ENCODE measurements around the gene GOSR1. TPM values are rescaled to one million over a fixed set of nuclear protein-coding genes. Genes with fewer than 3 reads are reported as not detected.

Gene GOSR1
- total and polyA plus RNA-seq, 2 donors (not counting 1 experiment from before 2014, with no cell fraction given): 28.6 to 44.7 TPM

DNA sequence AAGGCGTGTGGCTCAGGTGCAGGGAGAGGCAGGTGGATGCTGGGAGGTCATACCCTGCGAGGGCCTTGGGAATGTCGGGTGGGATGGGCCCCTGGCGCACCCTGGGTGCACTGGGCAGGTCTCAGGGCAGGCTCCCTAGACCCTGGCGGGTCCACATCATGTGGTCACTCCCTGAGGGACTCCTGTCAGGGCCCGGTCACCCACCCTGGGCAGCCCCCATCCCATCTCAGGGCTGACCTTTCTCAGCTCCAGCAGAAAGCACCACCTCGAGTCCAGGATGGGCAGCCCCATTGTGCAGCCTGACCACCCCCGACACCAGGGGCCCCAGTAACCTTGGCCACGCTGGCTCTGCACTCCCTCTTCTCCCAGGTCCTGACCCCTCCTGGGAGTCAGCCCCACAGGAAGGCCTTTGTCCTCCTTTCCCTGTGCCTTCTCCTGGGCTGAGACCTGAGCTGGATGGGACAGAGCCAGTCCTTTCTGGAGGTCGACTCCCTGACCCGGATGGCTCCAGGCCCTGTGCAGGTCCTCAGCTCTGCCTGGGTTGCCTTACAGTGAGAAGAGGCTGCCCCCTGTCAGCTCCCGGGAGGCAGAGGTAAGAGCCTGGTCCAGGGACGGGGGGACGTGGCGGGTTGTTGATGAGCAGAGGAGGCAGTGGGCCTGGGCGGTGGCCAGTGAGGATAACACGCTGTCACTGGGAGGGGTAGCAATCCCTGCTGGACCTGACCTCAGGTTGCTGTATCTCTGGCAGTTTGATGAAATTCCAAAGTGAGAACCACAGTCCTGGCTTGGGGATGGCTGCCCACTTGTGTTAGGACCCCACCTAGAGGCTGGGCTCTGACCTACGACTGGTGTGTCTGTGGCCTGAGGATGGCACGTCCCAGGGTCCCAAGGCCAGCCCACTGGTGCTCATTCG is 77.9 kb downstream of the GOSR1 start:
- Histone ChIP-seq H3K79me2 (ENCODE audit: control insufficient read depth, insufficient read depth, low read length) (no peaks in the 10 kb centered on the region), H4K20me1 (ENCODE audit: control insufficient read depth, extremely low read depth, insufficient read depth, low read length) (no peaks in the 10 kb centered on the region), H3K4me3 (replicated peaks in 1 of 4; ENCODE audit: control extremely low read depth in 1 of 4, insufficient read depth in 1 of 4, low read depth in 3 of 4, low read length in 4 of 4) (no peak overlapping the region), H2AFZ (ENCODE audit: low read length) (no peak overlapping the region), H3K4me1 (ENCODE audit: control insufficient read depth, extremely low read depth, insufficient read depth, low read length) (no peaks in the 10 kb centered on the region), H3K9me3 (ENCODE audit: control insufficient read depth, insufficient read depth, low read depth, low read length) (no peaks in the 10 kb centered on the region), H3K9ac (ENCODE audit: insufficient read depth, low read length) (no peak overlapping the region), H3K27ac (ENCODE audit: insufficient read depth, low read length) (no peak overlapping the region), H3K36me3 (ENCODE audit: control insufficient read depth, insufficient read depth, low read length) (no peaks in the 10 kb centered on the region), H3K27me3 (ENCODE audit: control insufficient read depth, insufficient read depth, low read length) (no peaks in the 10 kb centered on the region), H3K4me2 (ENCODE audit: extremely low read depth, insufficient read depth, low read length) (no peak overlapping the region)
- DNase-seq (ENCODE audit: low read depth in 2 of 2): no peak
- TF ChIP-seq, protein P1, sequence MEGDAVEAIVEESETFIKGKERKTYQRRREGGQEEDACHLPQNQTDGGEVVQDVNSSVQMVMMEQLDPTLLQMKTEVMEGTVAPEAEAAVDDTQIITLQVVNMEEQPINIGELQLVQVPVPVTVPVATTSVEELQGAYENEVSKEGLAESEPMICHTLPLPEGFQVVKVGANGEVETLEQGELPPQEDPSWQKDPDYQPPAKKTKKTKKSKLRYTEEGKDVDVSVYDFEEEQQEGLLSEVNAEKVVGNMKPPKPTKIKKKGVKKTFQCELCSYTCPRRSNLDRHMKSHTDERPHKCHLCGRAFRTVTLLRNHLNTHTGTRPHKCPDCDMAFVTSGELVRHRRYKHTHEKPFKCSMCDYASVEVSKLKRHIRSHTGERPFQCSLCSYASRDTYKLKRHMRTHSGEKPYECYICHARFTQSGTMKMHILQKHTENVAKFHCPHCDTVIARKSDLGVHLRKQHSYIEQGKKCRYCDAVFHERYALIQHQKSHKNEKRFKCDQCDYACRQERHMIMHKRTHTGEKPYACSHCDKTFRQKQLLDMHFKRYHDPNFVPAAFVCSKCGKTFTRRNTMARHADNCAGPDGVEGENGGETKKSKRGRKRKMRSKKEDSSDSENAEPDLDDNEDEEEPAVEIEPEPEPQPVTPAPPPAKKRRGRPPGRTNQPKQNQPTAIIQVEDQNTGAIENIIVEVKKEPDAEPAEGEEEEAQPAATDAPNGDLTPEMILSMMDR (conservative IDR thresholded peaks at IDR 0.05 in 1 of 2, IDR thresholded peaks at IDR 0.05 in 1 of 2; ENCODE audit: low read depth in 1 of 2, low read length in 2 of 2): peak in 1 of 2 donors; percentile 20
- TF ChIP-seq EZH2 (IDR thresholded peaks at IDR 0.05; ENCODE audit: low read length, missing control alignments): no peak

DNA sequence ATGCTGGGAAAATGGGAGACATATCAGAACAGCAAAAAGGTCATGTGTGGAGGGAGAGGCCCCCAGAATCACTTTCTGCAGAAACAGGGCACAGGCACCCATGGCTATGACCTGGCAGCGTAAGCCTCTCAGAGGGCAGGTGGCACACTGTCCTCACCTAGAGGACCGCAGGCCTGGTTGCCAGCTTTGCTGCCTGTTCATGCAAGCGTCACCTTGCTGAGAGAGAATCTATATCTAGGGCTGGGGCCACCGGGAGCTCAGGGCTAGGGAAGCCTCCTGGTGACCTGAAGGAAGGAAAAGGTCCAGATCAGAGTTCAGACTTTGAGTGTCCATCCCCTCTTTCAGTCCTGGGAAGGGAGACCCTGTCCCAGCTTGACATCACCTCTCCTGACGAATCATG is 78.7 kb downstream of the GOSR1 start:
- Histone ChIP-seq H2AFZ (ENCODE audit: low read length) (no peak overlapping the region), H3K4me2 (ENCODE audit: extremely low read depth, insufficient read depth, low read length) (no peak overlapping the region), H3K79me2 (ENCODE audit: control insufficient read depth, insufficient read depth, low read length) (no peaks in the 10 kb centered on the region), H3K36me3 (ENCODE audit: control insufficient read depth, insufficient read depth, low read length) (no peaks in the 10 kb centered on the region), H3K27ac (ENCODE audit: insufficient read depth, low read length) (no peak overlapping the region), H3K9me3 (ENCODE audit: control insufficient read depth, insufficient read depth, low read depth, low read length) (no peaks in the 10 kb centered on the region), H3K9ac (ENCODE audit: insufficient read depth, low read length) (no peak overlapping the region), H3K27me3 (ENCODE audit: control insufficient read depth, insufficient read depth, low read length) (no peaks in the 10 kb centered on the region), H4K20me1 (ENCODE audit: control insufficient read depth, extremely low read depth, insufficient read depth, low read length) (no peaks in the 10 kb centered on the region), H3K4me1 (ENCODE audit: control insufficient read depth, extremely low read depth, insufficient read depth, low read length) (no peaks in the 10 kb centered on the region), H3K4me3 (replicated peaks in 1 of 4; ENCODE audit: control extremely low read depth in 1 of 4, insufficient read depth in 1 of 4, low read depth in 3 of 4, low read length in 4 of 4) (no peak overlapping the region)
- TF ChIP-seq EZH2 (IDR thresholded peaks at IDR 0.05; ENCODE audit: low read length, missing control alignments): no peak
- no peak for DNase-seq (ENCODE audit: low read depth in 2 of 2)

DNA sequence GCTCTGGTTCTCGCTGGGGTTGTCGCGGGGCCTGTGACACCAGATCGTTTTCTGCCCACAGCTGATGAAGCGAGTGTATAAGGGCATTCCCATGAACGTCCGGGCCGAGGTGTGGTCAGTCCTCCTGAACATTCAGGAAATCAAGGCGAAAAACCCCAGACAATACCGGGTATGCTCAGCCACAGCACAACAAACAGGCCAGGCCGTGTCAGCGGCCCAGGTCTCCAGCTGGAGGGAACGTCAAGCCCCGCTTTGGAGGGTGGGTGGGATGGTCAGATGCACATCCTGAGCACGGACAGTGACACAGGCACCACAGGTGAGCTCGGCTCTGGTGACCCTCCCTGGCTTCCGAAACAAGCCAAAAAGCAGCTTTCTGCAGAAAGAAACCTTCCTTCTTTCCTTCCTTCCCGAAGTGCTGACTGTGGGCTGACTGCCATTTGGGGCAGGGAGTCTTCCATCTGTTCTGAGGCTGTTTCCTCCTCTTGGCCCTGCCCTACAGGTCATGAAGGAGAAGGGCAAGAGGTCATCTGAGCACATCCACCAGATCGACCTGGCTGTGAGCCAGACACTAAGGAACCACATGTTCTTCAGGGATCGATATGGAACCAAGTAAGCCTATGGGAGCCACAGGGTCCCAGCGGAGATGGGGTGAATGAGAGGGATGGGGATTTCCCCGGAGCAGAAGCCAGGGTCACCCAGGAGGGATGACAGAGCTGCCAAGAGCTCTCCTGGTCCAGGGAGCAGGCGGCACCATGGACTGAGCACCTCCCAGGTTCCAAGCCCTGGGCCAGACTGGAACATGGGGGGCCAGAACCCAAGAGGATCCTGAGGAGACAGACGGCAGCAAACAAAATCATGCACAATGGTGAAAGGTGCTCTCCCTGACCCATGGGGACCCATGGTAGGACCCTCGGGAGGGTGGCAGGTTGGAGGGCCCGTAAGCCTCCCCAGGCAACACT is 79.4 kb downstream of the GOSR1 start:
- Histone ChIP-seq H3K27me3 (ENCODE audit: control insufficient read depth, insufficient read depth, low read length) (no peaks in the 10 kb centered on the region), H3K4me3 (replicated peaks in 1 of 4; ENCODE audit: control extremely low read depth in 1 of 4, insufficient read depth in 1 of 4, low read depth in 3 of 4, low read length in 4 of 4) (no peak overlapping the region), H4K20me1 (ENCODE audit: control insufficient read depth, extremely low read depth, insufficient read depth, low read length) (no peaks in the 10 kb centered on the region), H3K79me2 (ENCODE audit: control insufficient read depth, insufficient read depth, low read length) (no peaks in the 10 kb centered on the region), H2AFZ (ENCODE audit: low read length) (no peak overlapping the region), H3K9me3 (ENCODE audit: control insufficient read depth, insufficient read depth, low read depth, low read length) (no peaks in the 10 kb centered on the region), H3K9ac (ENCODE audit: insufficient read depth, low read length) (no peak overlapping the region), H3K27ac (ENCODE audit: insufficient read depth, low read length) (no peak overlapping the region), H3K4me1 (ENCODE audit: control insufficient read depth, extremely low read depth, insufficient read depth, low read length) (no peaks in the 10 kb centered on the region), H3K36me3 (ENCODE audit: control insufficient read depth, insufficient read depth, low read length) (no peaks in the 10 kb centered on the region), H3K4me2 (ENCODE audit: extremely low read depth, insufficient read depth, low read length) (no peak overlapping the region)
- DNase-seq (ENCODE audit: low read depth in 2 of 2): no peak
- no peak for TF ChIP-seq EZH2 (IDR thresholded peaks at IDR 0.05; ENCODE audit: low read length, missing control alignments)
- TF ChIP-seq, protein P1 (conservative IDR thresholded peaks at IDR 0.05 in 1 of 2, IDR thresholded peaks at IDR 0.05 in 1 of 2; ENCODE audit: low read depth in 1 of 2, low read length in 2 of 2): no peak

All from fibroblast of lung (primary cell).